ENCODE measurements around the gene USP35.

The USP35 gene

GRCh38 chr11:78254268-78254667 is 65.5 kb downstream of the USP35 start:
- no peak for FAIRE-seq
- no peak for DNase-seq (ENCODE audit: insufficient read length, low spot score)
- TF ChIP-seq POU2F2 (IDR thresholded peaks at IDR 0.05; ENCODE audit: low read depth, low read length): no peak
- no peak for TF ChIP-seq TAF1 (IDR thresholded peaks at IDR 0.05; ENCODE audit: low read depth, low read length)
- TF ChIP-seq PAX5 (IDR thresholded peaks at IDR 0.05; ENCODE audit: insufficient read depth, low read length, severe bottlenecking): no peak
- TF ChIP-seq SPI1 (IDR thresholded peaks at IDR 0.05; ENCODE audit: low read depth, low read length): no peak
- no peak for TF ChIP-seq POLR2A (IDR thresholded peaks at IDR 0.05; ENCODE audit: low read depth, low read length)
- no peak for TF ChIP-seq POLR2AphosphoS5 (IDR thresholded peaks at IDR 0.05; ENCODE audit: low read depth, low read length)

GRCh38 chr11:78255919-78256318 is 67.2 kb downstream of the USP35 start:
- FAIRE-seq (no peak), DNase-seq (ENCODE audit: insufficient read length, low spot score) (no peak)
- TF ChIP-seq POLR2AphosphoS5 (IDR thresholded peaks at IDR 0.05; ENCODE audit: low read depth, low read length) (no peak), SPI1 (IDR thresholded peaks at IDR 0.05; ENCODE audit: low read depth, low read length) (no peak), POLR2A (IDR thresholded peaks at IDR 0.05; ENCODE audit: low read depth, low read length) (no peak), POU2F2 (IDR thresholded peaks at IDR 0.05; ENCODE audit: low read depth, low read length) (no peak), TAF1 (IDR thresholded peaks at IDR 0.05; ENCODE audit: low read depth, low read length) (no peak), PAX5 (IDR thresholded peaks at IDR 0.05; ENCODE audit: insufficient read depth, low read length, severe bottlenecking) (no peak)

GRCh38 chr11:78256962-78257361 is 68.2 kb downstream of the USP35 start:
- no peak for TF ChIP-seq POLR2A (IDR thresholded peaks at IDR 0.05; ENCODE audit: low read depth, low read length)
- TF ChIP-seq POU2F2 (IDR thresholded peaks at IDR 0.05; ENCODE audit: low read depth, low read length): no peak
- TF ChIP-seq POLR2AphosphoS5 (IDR thresholded peaks at IDR 0.05; ENCODE audit: low read depth, low read length): no peak
- TF ChIP-seq TAF1 (IDR thresholded peaks at IDR 0.05; ENCODE audit: low read depth, low read length): no peak
- no peak for TF ChIP-seq SPI1 (IDR thresholded peaks at IDR 0.05; ENCODE audit: low read depth, low read length)
- no peak for TF ChIP-seq PAX5 (IDR thresholded peaks at IDR 0.05; ENCODE audit: insufficient read depth, low read length, severe bottlenecking)
- DNase-seq (ENCODE audit: insufficient read length, low spot score) (no peak), FAIRE-seq (no peak)

- no peak for TF ChIP-seq POU2F2 (IDR thresholded peaks at IDR 0.05; ENCODE audit: low read depth, low read length)
- no peak for TF ChIP-seq PAX5 (IDR thresholded peaks at IDR 0.05; ENCODE audit: insufficient read depth, low read length, severe bottlenecking)
- no peak for TF ChIP-seq POLR2A (IDR thresholded peaks at IDR 0.05; ENCODE audit: low read depth, low read length)
- no peak for TF ChIP-seq SPI1 (IDR thresholded peaks at IDR 0.05; ENCODE audit: low read depth, low read length)
- no peak for TF ChIP-seq POLR2AphosphoS5 (IDR thresholded peaks at IDR 0.05; ENCODE audit: low read depth, low read length)
- no peak for TF ChIP-seq TAF1 (IDR thresholded peaks at IDR 0.05; ENCODE audit: low read depth, low read length)
- DNase-seq (ENCODE audit: insufficient read length, low spot score) (no peak), FAIRE-seq (no peak)
Measured at GRCh38 chr11:78257654-78258053, 68.9 kb downstream of the USP35 start.

- no peak for FAIRE-seq
- DNase-seq (ENCODE audit: insufficient read length, low spot score): no peak
- TF ChIP-seq POLR2A (IDR thresholded peaks at IDR 0.05; ENCODE audit: low read depth, low read length) (no peak), SPI1 (IDR thresholded peaks at IDR 0.05; ENCODE audit: low read depth, low read length) (no peak), TAF1 (IDR thresholded peaks at IDR 0.05; ENCODE audit: low read depth, low read length) (no peak), POLR2AphosphoS5 (IDR thresholded peaks at IDR 0.05; ENCODE audit: low read depth, low read length) (no peak), POU2F2 (IDR thresholded peaks at IDR 0.05; ENCODE audit: low read depth, low read length) (no peak), PAX5 (IDR thresholded peaks at IDR 0.05; ENCODE audit: insufficient read depth, low read length, severe bottlenecking) (no peak)
Measured at GRCh38 chr11:78259777-78260487, 71.2 kb downstream of the USP35 start.

GRCh38 chr11:78261367-78261766 is 72.6 kb downstream of the USP35 start:
- TF ChIP-seq PAX5 (IDR thresholded peaks at IDR 0.05; ENCODE audit: insufficient read depth, low read length, severe bottlenecking) (no peak), POLR2A (IDR thresholded peaks at IDR 0.05; ENCODE audit: low read depth, low read length) (no peak), TAF1 (IDR thresholded peaks at IDR 0.05; ENCODE audit: low read depth, low read length) (no peak), SPI1 (IDR thresholded peaks at IDR 0.05; ENCODE audit: low read depth, low read length) (no peak), POLR2AphosphoS5 (IDR thresholded peaks at IDR 0.05; ENCODE audit: low read depth, low read length) (no peak), POU2F2 (IDR thresholded peaks at IDR 0.05; ENCODE audit: low read depth, low read length) (no peak)
- FAIRE-seq: no peak
- DNase-seq (ENCODE audit: insufficient read length, low spot score): no peak

- DNase-seq (ENCODE audit: insufficient read length, low spot score): no peak
- TF ChIP-seq POU2F2 (IDR thresholded peaks at IDR 0.05; ENCODE audit: low read depth, low read length): no peak
- no peak for TF ChIP-seq TAF1 (IDR thresholded peaks at IDR 0.05; ENCODE audit: low read depth, low read length)
- TF ChIP-seq POLR2AphosphoS5 (IDR thresholded peaks at IDR 0.05; ENCODE audit: low read depth, low read length): no peak
- TF ChIP-seq POLR2A (IDR thresholded peaks at IDR 0.05; ENCODE audit: low read depth, low read length): no peak
- TF ChIP-seq PAX5 (IDR thresholded peaks at IDR 0.05; ENCODE audit: insufficient read depth, low read length, severe bottlenecking): no peak
- TF ChIP-seq SPI1 (IDR thresholded peaks at IDR 0.05; ENCODE audit: low read depth, low read length): no peak
- no peak for FAIRE-seq
Measured at GRCh38 chr11:78261828-78262227, 73.1 kb downstream of the USP35 start.

GRCh38 chr11:78262238-78262637 is 73.5 kb downstream of the USP35 start:
- DNase-seq (ENCODE audit: insufficient read length, low spot score): no peak
- FAIRE-seq: no peak
- TF ChIP-seq POLR2AphosphoS5 (IDR thresholded peaks at IDR 0.05; ENCODE audit: low read depth, low read length): no peak
- no peak for TF ChIP-seq POLR2A (IDR thresholded peaks at IDR 0.05; ENCODE audit: low read depth, low read length)
- TF ChIP-seq TAF1 (IDR thresholded peaks at IDR 0.05; ENCODE audit: low read depth, low read length): no peak
- TF ChIP-seq POU2F2 (IDR thresholded peaks at IDR 0.05; ENCODE audit: low read depth, low read length): no peak
- no peak for TF ChIP-seq SPI1 (IDR thresholded peaks at IDR 0.05; ENCODE audit: low read depth, low read length)
- no peak for TF ChIP-seq PAX5 (IDR thresholded peaks at IDR 0.05; ENCODE audit: insufficient read depth, low read length, severe bottlenecking)

- TF ChIP-seq POU2F2 (IDR thresholded peaks at IDR 0.05; ENCODE audit: low read depth, low read length) (no peak), SPI1 (IDR thresholded peaks at IDR 0.05; ENCODE audit: low read depth, low read length) (no peak), TAF1 (IDR thresholded peaks at IDR 0.05; ENCODE audit: low read depth, low read length) (no peak), POLR2AphosphoS5 (IDR thresholded peaks at IDR 0.05; ENCODE audit: low read depth, low read length) (no peak), PAX5 (IDR thresholded peaks at IDR 0.05; ENCODE audit: insufficient read depth, low read length, severe bottlenecking) (no peak), POLR2A (IDR thresholded peaks at IDR 0.05; ENCODE audit: low read depth, low read length) (no peak)
- DNase-seq (ENCODE audit: insufficient read length, low spot score) (no peak), FAIRE-seq (no peak)
Measured at GRCh38 chr11:78262691-78263090, 74.0 kb downstream of the USP35 start.

Measured in GM12891 (cell line).